Brain microvascular endothelial cell (primary cell): ENCODE measurements around the gene RIF1.
A peak's percentile ranks its signal among the peaks of the same experiment; 100 is the strongest.

Experiments
- DNase-seq: peaks from one replicate; pipeline ENCODE4 v3.0.0-alpha.2; 2020
- H3K27ac ChIP-seq: fragments of 250-450 bp; sonication (Bioruptor Pico); 2 replicates; pipeline ENCODE4 v1.5.1; 2020; ENCODE audit warnings: mild to moderate bottlenecking, moderate library complexity
- H3K27me3 ChIP-seq: fragments of 250-450 bp; sonication (Bioruptor Pico); replicated peaks from 2 replicates; pipeline ENCODE4 v1.5.1; 2020; ENCODE audit warnings: mild to moderate bottlenecking
- H3K36me3 ChIP-seq: fragments of 250-450 bp; sonication (Bioruptor Pico); replicated peaks from 2 replicates; pipeline ENCODE4 v1.5.1; 2020; ENCODE audit warnings: mild to moderate bottlenecking
- H3K4me3 ChIP-seq: 2 replicates; pipeline ENCODE4 v1.5.1; 2011; ENCODE audit warnings: low read depth, mild to moderate bottlenecking, control low read depth, low read length, moderate library complexity
- CTCF ChIP-seq: IDR thresholded peaks from 2 replicates; pipeline ENCODE4 v1.5.1; 2011; ENCODE audit warnings: low read depth, mild to moderate bottlenecking, moderate library complexity, low read length, control low read depth, inconsistent platforms; ENCODE audit errors: missing control alignments
- in situ Hi-C: cut with HindIII; loops from 2 replicates; pipeline ENCODE4 v1.10.0; 2017; ENCODE audit warnings: low sequenced_read_pairs, low pct_ligation_motif_present

Gene RIF1

GRCh38 chr2:151374436-151374835 lies 35.3 kb upstream of the RIF1 start:
- peak; percentile 68 for DNase-seq
- Histone ChIP-seq H3K36me3 (no peaks in the 10 kb centered on the region), H3K27me3 (no peaks in the 10 kb centered on the region), H3K27ac (peak overlapping the region; percentile 79), H3K4me3 (no peak overlapping the region)
- in situ Hi-C loops = no loop called here
- TF ChIP-seq CTCF = no peak

- in situ Hi-C loops = no loop called here
- Histone ChIP-seq H3K4me3 (no peak overlapping the region), H3K36me3 (no peaks in the 10 kb centered on the region), H3K27ac (no peak overlapping the region), H3K27me3 (no peaks in the 10 kb centered on the region)
- no peak for DNase-seq
- TF ChIP-seq CTCF = no peak
Observed at GRCh38 chr2:151379169-151379568, 30.5 kb upstream of the RIF1 start.

- no peak for DNase-seq
- in situ Hi-C loops = no loop called here
Observed at GRCh38 chr2:151380580-151381235, 29.0 kb upstream of the RIF1 start.

GRCh38 chr2:151381266-151381665 lies 28.4 kb upstream of the RIF1 start:
- DNase-seq = peak; percentile 65
- in situ Hi-C loops = no loop called here
- H3K27ac ChIP-seq = peak overlapping the region; percentile 47
- no peak overlapping the region for H3K4me3 ChIP-seq
- TF ChIP-seq CTCF = no peak
- no peaks in the 10 kb centered on the region for H3K36me3 ChIP-seq
- H3K27me3 ChIP-seq = no peaks in the 10 kb centered on the region

More at GRCh38 chr2:151380580-151381235, 29.0 kb upstream of the RIF1 start:
- H3K27ac ChIP-seq = no peak overlapping the region
- TF ChIP-seq CTCF = no peak
- no peaks in the 10 kb centered on the region for H3K27me3 ChIP-seq
- no peaks in the 10 kb centered on the region for H3K36me3 ChIP-seq
- H3K4me3 ChIP-seq = no peak overlapping the region

GRCh38 chr2:151388011-151388410 lies 21.7 kb upstream of the RIF1 start:
- Histone ChIP-seq H3K4me3 (no peak overlapping the region), H3K36me3 (no peaks in the 10 kb centered on the region), H3K27ac (no peak overlapping the region), H3K27me3 (no peaks in the 10 kb centered on the region)
- DNase-seq = no peak
- in situ Hi-C loops = no loop called here
- no peak for TF ChIP-seq CTCF

GRCh38 chr2:151391436-151391835 lies 18.3 kb upstream of the RIF1 start:
- TF ChIP-seq CTCF = no peak
- Histone ChIP-seq H3K4me3 (no peak overlapping the region), H3K27me3 (no peaks in the 10 kb centered on the region), H3K36me3 (no peaks in the 10 kb centered on the region), H3K27ac (no peak overlapping the region)
- in situ Hi-C loops = no loop called here
- DNase-seq = no peak
